Activated CD8-positive, alpha-beta T cell treated with anti-CD3 and anti-CD28 coated beads, Interleukin-2, amount 10 ng/mL, durations not matched to agents 7 days and 5 days (primary cell): ENCODE data around the gene GOLGA1. TPM values are rescaled to one million over a fixed set of nuclear protein-coding genes. Genes with fewer than 3 reads are reported as not detected.

Source experiments
- ATAC-seq: fragments of 150-1000 bp; cut with Tn5 transposase; one replicate; pipeline ENCODE4 v1.10.0; 2021; ENCODE audit warnings: moderate library complexity
- CTCF ChIA-PET: fragments of 350-600 bp; sonication (Branson Sonifier 250); formaldehyde crosslinking; loops from one replicate; lab custom pipeline; 2021; ENCODE audit warnings: antibody characterized with exemption; lab: Charles Lee
- POLR2A ChIA-PET: fragments of 350-600 bp; sonication (Branson Sonifier 250); formaldehyde crosslinking; loops from one replicate; lab custom pipeline; 2021; ENCODE audit warnings: antibody characterized with exemption; lab: Charles Lee
- DNase-seq: peaks from one replicate; pipeline ENCODE4 v3.0.0-alpha.2; 2020
- H3K27ac Mint-ChIP-seq: one replicate; pipeline ENCODE4 v1.8.0; 2021; ENCODE audit warnings: mild to moderate bottlenecking, mixed read lengths
- H3K27me3 Mint-ChIP-seq: one replicate; pipeline ENCODE4 v1.8.0; 2021; ENCODE audit warnings: low read depth, mixed read lengths
- H3K36me3 Mint-ChIP-seq: one replicate; pipeline ENCODE4 v1.8.0; 2021; ENCODE audit warnings: low read depth, mixed read lengths
- H3K4me1 Mint-ChIP-seq: one replicate; pipeline ENCODE4 v1.8.0; 2021; ENCODE audit warnings: low read depth, mixed read lengths
- H3K4me3 Mint-ChIP-seq: one replicate; pipeline ENCODE4 v1.8.0; 2021; ENCODE audit warnings: mild to moderate bottlenecking, mixed read lengths
- H3K9me3 Mint-ChIP-seq: one replicate; pipeline ENCODE4 v1.8.0; 2022; ENCODE audit warnings: mixed read lengths; ENCODE audit not compliant: insufficient read depth
- total RNA-seq, 2 experiments: library from RNA; stranded (reverse); gene quantifications; one replicate each; pipeline ENCODE4 v1.2.3, GENCODE V29; 2021

The GOLGA1 gene
- total RNA-seq, 2 experiments from 2014 or later: 14.0 to 16.2 TPM

DNA sequence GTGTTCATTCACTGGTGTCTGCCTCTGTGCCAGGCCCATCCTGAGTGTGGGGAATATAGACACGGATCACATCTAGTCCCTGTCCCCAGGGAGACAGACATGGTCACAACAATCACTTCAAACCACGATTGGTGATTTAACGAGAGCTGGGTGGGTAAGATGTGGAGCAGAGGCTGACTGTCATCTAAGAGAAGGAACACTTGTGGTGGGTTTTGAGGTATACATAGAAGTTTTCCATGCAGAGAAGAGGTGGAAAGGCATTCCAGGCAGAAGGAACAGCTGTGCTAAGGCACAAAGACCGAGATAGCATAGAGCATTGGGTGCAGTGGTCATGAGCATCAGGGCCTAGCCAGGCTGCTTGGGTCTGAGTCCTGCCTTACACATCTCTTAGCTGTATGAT, 110.3 kb downstream of the GOLGA1 start:
- CTCF ChIA-PET: interaction anchor here (1.3 to 2.0 kb wide), 2 partner anchors 10 to 87 kb away, joined by 3 to 6 read pairs; no protein-coding TSS in a partner anchor
- Mint-ChIP-seq H3K4me1 (no peaks in the 10 kb centered on the region), H3K27ac (no peak overlapping the region), H3K27me3 (peaks cover 2% of the 10 kb centered on the region), H3K4me3 (no peak overlapping the region), H3K36me3 (no peaks in the 10 kb centered on the region), H3K9me3 (no peaks in the 10 kb centered on the region)
- no peak for ATAC-seq
- no peak for DNase-seq
- POLR2A ChIA-PET: no interaction called here

DNA sequence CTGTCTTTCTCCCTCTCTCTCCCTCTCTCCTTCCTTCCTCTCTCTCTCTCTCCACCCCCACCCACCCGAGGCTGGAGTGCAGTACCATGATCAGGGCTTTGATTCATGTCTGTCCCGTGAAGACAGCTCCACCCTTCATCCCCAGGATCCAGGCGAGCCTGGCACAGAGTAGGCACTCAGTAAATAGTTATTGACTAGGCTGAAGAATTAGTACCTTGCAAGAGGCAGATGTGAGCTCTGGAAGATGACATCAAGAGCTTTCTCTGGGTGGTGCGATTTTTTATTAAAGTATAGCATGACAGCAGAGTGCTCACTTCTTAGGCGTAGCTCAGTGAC, 111.6 kb downstream of the GOLGA1 start:
- ATAC-seq (no peak), DNase-seq (no peak)
- Mint-ChIP-seq H3K4me1 (no peaks in the 10 kb centered on the region), H3K4me3 (no peak overlapping the region), H3K9me3 (no peaks in the 10 kb centered on the region), H3K27ac (no peak overlapping the region), H3K27me3 (peaks cover 5% of the 10 kb centered on the region), H3K36me3 (no peaks in the 10 kb centered on the region)
- ChIA-PET CTCF (interaction anchor here (0.9 kb wide), 2 partner anchors 11 to 118 kb away, joined by 3 read pairs; no protein-coding TSS in a partner anchor), POLR2A (interaction anchor here (0.7 kb wide), 1 partner anchor 174 kb away, joined by 7 read pairs; no protein-coding TSS in a partner anchor)

- ChIA-PET CTCF (interaction anchor here (0.9 to 1.0 kb wide), 2 partner anchors 10 to 25 kb away, joined by 3 read pairs; partner anchors contain the start of gene WDR38), POLR2A (no interaction called here)
- no peak for ATAC-seq
- H3K36me3 Mint-ChIP-seq: no peaks in the 10 kb centered on the region
- DNase-seq: no peak
- H3K27me3 Mint-ChIP-seq: peaks cover 6% of the 10 kb centered on the region
- H3K4me3 Mint-ChIP-seq: no peak overlapping the region
- H3K4me1 Mint-ChIP-seq: no peaks in the 10 kb centered on the region
- H3K27ac Mint-ChIP-seq: no peak overlapping the region
- H3K9me3 Mint-ChIP-seq: no peaks in the 10 kb centered on the region
These were observed 112.2 kb downstream of the GOLGA1 start for GRCh38 chr9:124828489-124829333.

Other genes with a start within 250 kb of the GOLGA1 start
- gene NR6A1, start 169.8 kb downstream of the GOLGA1 start, total RNA-seq: under 1 TPM; 0.18 to 0.26 TPM
- not detected for gene OLFML2A, start 163.9 kb downstream of the GOLGA1 start, total RNA-seq
- not detected for gene WDR38, start 87.6 kb downstream of the GOLGA1 start, total RNA-seq
- 1,000 to 10,000 TPM; 1,341 to 1,437 TPM for gene RPL35, start 79.1 kb downstream of the GOLGA1 start, total RNA-seq
- gene ARPC5L, start 79.0 kb downstream of the GOLGA1 start, total RNA-seq: 10 to 100 TPM; 82.0 to 86.0 TPM
- gene SCAI, start 202.4 kb upstream of the GOLGA1 start, total RNA-seq: 10 to 100 TPM; 10.7 to 10.8 TPM
- 10 to 100 TPM; 47.2 to 51.9 TPM for gene PPP6C, start 248.7 kb upstream of the GOLGA1 start, total RNA-seq